ENCODE measurements around the gene SGF29.
"Not testable (repeated sequence)": the region's sequence is repeated elsewhere in the genome, so short reads cannot be mapped to it uniquely, and the experiment has no call there.

The SGF29 gene

GRCh38 chr16:28609631-28610594, 56.2 kb downstream of the SGF29 start, which contains the start of gene SULT1A1:
SULT1A1 (minus strand) TSS chr16:28610044; CDS start chr16:28608855, 1,189 bp downstream.
- H3K27ac ChIP-seq: no peak within 1 kb of the TSS
- TF ChIP-seq ZFX (IDR thresholded peaks at IDR 0.05; ENCODE audit: borderline replicate concordance): no peak
- no peak for TF ChIP-seq CTCF (IDR thresholded peaks at IDR 0.05)

- TF ChIP-seq ZFX (IDR thresholded peaks at IDR 0.05; ENCODE audit: borderline replicate concordance) (no peak), CTCF (IDR thresholded peaks at IDR 0.05) (no peak)
- no peak overlapping the region for H3K27ac ChIP-seq
Observed at GRCh38 chr16:28610595-28611191, 57.0 kb downstream of the SGF29 start.

GRCh38 chr16:28612359-28613280, 58.9 kb downstream of the SGF29 start:
- not testable (repeated sequence) for H3K27ac ChIP-seq

GRCh38 chr16:28613912-28614311, 60.2 kb downstream of the SGF29 start:
- H3K27ac ChIP-seq: not testable (repeated sequence)

- not testable (repeated sequence) for H3K27ac ChIP-seq
Observed at GRCh38 chr16:28614561-28614960, 60.8 kb downstream of the SGF29 start.

- peak; percentile 79 for TF ChIP-seq CTCF (IDR thresholded peaks at IDR 0.05)
Observed at GRCh38 chr16:28615486-28616223, 61.9 kb downstream of the SGF29 start.

GRCh38 chr16:28616224-28616577, 62.5 kb downstream of the SGF29 start:
- peak; percentile 42 for TF ChIP-seq CTCF (IDR thresholded peaks at IDR 0.05)
- H3K27ac ChIP-seq: not testable (repeated sequence)

More at GRCh38 chr16:28615486-28616223, 61.9 kb downstream of the SGF29 start:
- H3K27ac ChIP-seq: not testable (repeated sequence)

GRCh38 chr16:28616636-28617035, 62.9 kb downstream of the SGF29 start:
- no peak for TF ChIP-seq CTCF (IDR thresholded peaks at IDR 0.05)
- TF ChIP-seq ZFX (IDR thresholded peaks at IDR 0.05; ENCODE audit: borderline replicate concordance): no peak
- no peak overlapping the region for H3K27ac ChIP-seq
